ENCODE results near the gene SSNA1.

SSNA1 gene

GRCh38 chr9:137191691-137192447 lies 3.4 kb downstream of the SSNA1 start:
- Mint-ChIP-seq H3K36me3 (peaks cover 13% of the 10 kb centered on the region), H3K4me3 (no peak overlapping the region), H3K4me1 (peaks cover 28% of the 10 kb centered on the region), H3K27ac (no peak overlapping the region), H3K27me3 (peaks cover 10% of the 10 kb centered on the region), H3K9me3 (no peaks in the 10 kb centered on the region)
- no peak for DNase-seq
- CTCF ChIA-PET, result interaction anchor here (1.1 to 1.6 kb wide), 2 partner anchors 14 to 39 kb away, joined by 3 read pairs; partner anchors contain the start of gene SLC34A3

- CTCF ChIA-PET, result interaction anchor here (1.0 to 1.6 kb wide), 2 partner anchors 14 to 30 kb away, joined by 3 read pairs; no protein-coding TSS in a partner anchor
- H3K4me1 Mint-ChIP-seq, result peaks cover 23% of the 10 kb centered on the region
- H3K4me3 Mint-ChIP-seq, result no peak overlapping the region
- no peaks in the 10 kb centered on the region for H3K9me3 Mint-ChIP-seq
- peak overlapping the region; percentile 45 for H3K27ac Mint-ChIP-seq
- DNase-seq, result no peak
- H3K36me3 Mint-ChIP-seq, result peaks cover 13% of the 10 kb centered on the region
- H3K27me3 Mint-ChIP-seq, result peaks cover 10% of the 10 kb centered on the region
These were observed 3.9 kb downstream of the SSNA1 start for GRCh38 chr9:137192448-137192780.

- Mint-ChIP-seq H3K27ac (peak overlapping the region; percentile 45), H3K4me3 (no peak overlapping the region), H3K4me1 (peaks cover 20% of the 10 kb centered on the region), H3K36me3 (peaks cover 13% of the 10 kb centered on the region), H3K27me3 (peaks cover 8% of the 10 kb centered on the region), H3K9me3 (no peaks in the 10 kb centered on the region)
- no peak for DNase-seq
- CTCF ChIA-PET, result interaction anchor here (1.0 to 1.6 kb wide), 3 partner anchors 15 to 32 kb away, joined by 3 read pairs; partner anchors contain the start of gene CYSRT1
These were observed 4.4 kb downstream of the SSNA1 start for GRCh38 chr9:137192859-137193258.

GRCh38 chr9:137193771-137194170 lies 5.3 kb downstream of the SSNA1 start:
- CTCF ChIA-PET, result interaction anchor here (1.0 kb wide), 1 partner anchor 31 kb away, joined by 3 read pairs; the partner anchor contains the start of gene CYSRT1
- no peak for DNase-seq
- H3K4me3 Mint-ChIP-seq, result no peak overlapping the region
- H3K36me3 Mint-ChIP-seq, result peaks cover 11% of the 10 kb centered on the region
- H3K9me3 Mint-ChIP-seq, result no peaks in the 10 kb centered on the region
- H3K27ac Mint-ChIP-seq, result no peak overlapping the region
- peaks cover 20% of the 10 kb centered on the region for H3K4me1 Mint-ChIP-seq
- peaks cover 8% of the 10 kb centered on the region for H3K27me3 Mint-ChIP-seq

- no peak overlapping the region for H3K27ac Mint-ChIP-seq
- H3K4me1 Mint-ChIP-seq, result peaks cover 17% of the 10 kb centered on the region
- peaks cover 8% of the 10 kb centered on the region for H3K27me3 Mint-ChIP-seq
- CTCF ChIA-PET, result no interaction called here
- no peaks in the 10 kb centered on the region for H3K9me3 Mint-ChIP-seq
- DNase-seq, result no peak
- no peak overlapping the region for H3K4me3 Mint-ChIP-seq
- peaks cover 7% of the 10 kb centered on the region for H3K36me3 Mint-ChIP-seq
These were observed 5.9 kb downstream of the SSNA1 start for GRCh38 chr9:137194388-137194787.

- peaks cover 11% of the 10 kb centered on the region for H3K27me3 Mint-ChIP-seq
- H3K4me3 Mint-ChIP-seq, result no peak overlapping the region
- H3K36me3 Mint-ChIP-seq, result peaks cover 7% of the 10 kb centered on the region
- no peaks in the 10 kb centered on the region for H3K9me3 Mint-ChIP-seq
- no peak overlapping the region for H3K27ac Mint-ChIP-seq
- DNase-seq, result no peak
- peaks cover 15% of the 10 kb centered on the region for H3K4me1 Mint-ChIP-seq
- CTCF ChIA-PET, result no interaction called here
These were observed 6.4 kb downstream of the SSNA1 start for GRCh38 chr9:137194909-137195308.

GRCh38 chr9:137195525-137196220 lies 7.2 kb downstream of the SSNA1 start:
- DNase-seq, result no peak
- CTCF ChIA-PET, result no interaction called here
- Mint-ChIP-seq H3K27ac (no peak overlapping the region), H3K4me3 (no peak overlapping the region), H3K36me3 (peaks cover 5% of the 10 kb centered on the region), H3K9me3 (no peaks in the 10 kb centered on the region), H3K27me3 (peaks cover 11% of the 10 kb centered on the region), H3K4me1 (peaks cover 12% of the 10 kb centered on the region)

- peak overlapping the region; percentile 41 for H3K4me3 Mint-ChIP-seq
- H3K4me1 Mint-ChIP-seq, result peaks cover 24% of the 10 kb centered on the region
- H3K27ac Mint-ChIP-seq, result no peak overlapping the region
- H3K9me3 Mint-ChIP-seq, result no peaks in the 10 kb centered on the region
- no peak for DNase-seq
- peaks cover 3% of the 10 kb centered on the region for H3K36me3 Mint-ChIP-seq
- CTCF ChIA-PET, result interaction anchor here (1.5 kb wide), 1 partner anchor 9 kb away, joined by 4 read pairs; no protein-coding TSS in a partner anchor
- H3K27me3 Mint-ChIP-seq, result peaks cover 11% of the 10 kb centered on the region
These were observed 9.8 kb downstream of the SSNA1 start for GRCh38 chr9:137198051-137198901.

- Mint-ChIP-seq H3K4me3 (peak overlapping the region; percentile 41), H3K36me3 (peaks cover 3% of the 10 kb centered on the region)
These were observed 10.4 kb downstream of the SSNA1 start for GRCh38 chr9:137198902-137199283.

GRCh38 chr9:137199411-137200121 lies 11.1 kb downstream of the SSNA1 start:
- H3K4me1 Mint-ChIP-seq, result peaks cover 35% of the 10 kb centered on the region
- H3K4me3 Mint-ChIP-seq, result peak overlapping the region; percentile 77
- peaks cover 11% of the 10 kb centered on the region for H3K27me3 Mint-ChIP-seq
- peak overlapping the region; percentile 60 for H3K27ac Mint-ChIP-seq
- H3K36me3 Mint-ChIP-seq, result peaks cover 3% of the 10 kb centered on the region
- peak; percentile 34 for DNase-seq
- no peaks in the 10 kb centered on the region for H3K9me3 Mint-ChIP-seq
- CTCF ChIA-PET, result interaction anchor here (1.5 kb wide), 1 partner anchor 11 kb away, joined by 4 read pairs; no protein-coding TSS in a partner anchor

More at GRCh38 chr9:137198902-137199283, 10.4 kb downstream of the SSNA1 start:
- Mint-ChIP-seq H3K27me3 (peaks cover 11% of the 10 kb centered on the region), H3K27ac (no peak overlapping the region), H3K9me3 (no peaks in the 10 kb centered on the region), H3K4me1 (peaks cover 29% of the 10 kb centered on the region)
- no peak for DNase-seq
- CTCF ChIA-PET, result interaction anchor here (1.5 kb wide), 1 partner anchor 10 kb away, joined by 4 read pairs; no protein-coding TSS in a partner anchor

- DNase-seq, result peak; percentile 99
- H3K4me1 Mint-ChIP-seq, result peaks cover 39% of the 10 kb centered on the region
- H3K9me3 Mint-ChIP-seq, result no peaks in the 10 kb centered on the region
- H3K4me3 Mint-ChIP-seq, result peak within 1 kb of the TSS; percentile 80
- CTCF ChIA-PET, result interaction anchor here (0.5 to 1.5 kb wide), 5 partner anchors 11 to 594 kb away, joined by 3 to 5 read pairs (median 3); no protein-coding TSS in a partner anchor
- peaks cover 11% of the 10 kb centered on the region for H3K27me3 Mint-ChIP-seq
- peak within 1 kb of the TSS; percentile 81 for H3K27ac Mint-ChIP-seq
- peaks cover 3% of the 10 kb centered on the region for H3K36me3 Mint-ChIP-seq
These were observed 12.1 kb downstream of the SSNA1 start, which contains the start of gene TPRN for GRCh38 chr9:137200311-137201204. TPRN (minus strand) TSS chr9:137200741; CDS start chr9:137200711, 30 bp downstream.

GRCh38 chr9:137201205-137201868 lies 12.9 kb downstream of the SSNA1 start:
- Mint-ChIP-seq H3K9me3 (no peaks in the 10 kb centered on the region), H3K27me3 (peaks cover 11% of the 10 kb centered on the region), H3K4me3 (peak overlapping the region; percentile 80), H3K27ac (peak overlapping the region; percentile 81), H3K4me1 (peaks cover 47% of the 10 kb centered on the region), H3K36me3 (peaks cover 3% of the 10 kb centered on the region)
- no peak for DNase-seq
- CTCF ChIA-PET, result interaction anchor here (0.5 to 1.5 kb wide), 5 partner anchors 12 to 595 kb away, joined by 3 to 5 read pairs (median 3); no protein-coding TSS in a partner anchor
